ENCODE data around the gene FTHL17. TPM values are rescaled to one million over a fixed set of nuclear protein-coding genes. Genes with fewer than 3 reads are reported as not detected.

Gene FTHL17
- total RNA-seq, 3 donors from 2014 or later = not detected

- TF ChIP-seq POLR2A (IDR thresholded peaks at IDR 0.05) = no peak
- TF ChIP-seq POLR2AphosphoS5 (IDR thresholded peaks at IDR 0.05) = no peak
- TF ChIP-seq, protein P1, sequence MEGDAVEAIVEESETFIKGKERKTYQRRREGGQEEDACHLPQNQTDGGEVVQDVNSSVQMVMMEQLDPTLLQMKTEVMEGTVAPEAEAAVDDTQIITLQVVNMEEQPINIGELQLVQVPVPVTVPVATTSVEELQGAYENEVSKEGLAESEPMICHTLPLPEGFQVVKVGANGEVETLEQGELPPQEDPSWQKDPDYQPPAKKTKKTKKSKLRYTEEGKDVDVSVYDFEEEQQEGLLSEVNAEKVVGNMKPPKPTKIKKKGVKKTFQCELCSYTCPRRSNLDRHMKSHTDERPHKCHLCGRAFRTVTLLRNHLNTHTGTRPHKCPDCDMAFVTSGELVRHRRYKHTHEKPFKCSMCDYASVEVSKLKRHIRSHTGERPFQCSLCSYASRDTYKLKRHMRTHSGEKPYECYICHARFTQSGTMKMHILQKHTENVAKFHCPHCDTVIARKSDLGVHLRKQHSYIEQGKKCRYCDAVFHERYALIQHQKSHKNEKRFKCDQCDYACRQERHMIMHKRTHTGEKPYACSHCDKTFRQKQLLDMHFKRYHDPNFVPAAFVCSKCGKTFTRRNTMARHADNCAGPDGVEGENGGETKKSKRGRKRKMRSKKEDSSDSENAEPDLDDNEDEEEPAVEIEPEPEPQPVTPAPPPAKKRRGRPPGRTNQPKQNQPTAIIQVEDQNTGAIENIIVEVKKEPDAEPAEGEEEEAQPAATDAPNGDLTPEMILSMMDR (IDR thresholded peaks at IDR 0.05) = no peak
- Histone ChIP-seq H3K36me3 (no peaks in the 10 kb centered on the region), H3K4me3 (no peak overlapping the region), H3K4me1 (no peaks in the 10 kb centered on the region), H3K27me3 (peaks cover 0 to 11% of the 10 kb centered on the region in 2 donors), H3K27ac (no peak overlapping the region), H3K9me3 (peaks cover 3 to 5% of the 10 kb centered on the region in 2 donors)
- intact Hi-C loops (cut with DNase I; ENCODE audit: low total_unique reads) = no loop called here
- no peak for DNase-seq (ENCODE audit: low spot score in 2 of 2)
Measured at GRCh38 chrX:31092476-31092875, 20.6 kb upstream of the FTHL17 start.

DNA sequence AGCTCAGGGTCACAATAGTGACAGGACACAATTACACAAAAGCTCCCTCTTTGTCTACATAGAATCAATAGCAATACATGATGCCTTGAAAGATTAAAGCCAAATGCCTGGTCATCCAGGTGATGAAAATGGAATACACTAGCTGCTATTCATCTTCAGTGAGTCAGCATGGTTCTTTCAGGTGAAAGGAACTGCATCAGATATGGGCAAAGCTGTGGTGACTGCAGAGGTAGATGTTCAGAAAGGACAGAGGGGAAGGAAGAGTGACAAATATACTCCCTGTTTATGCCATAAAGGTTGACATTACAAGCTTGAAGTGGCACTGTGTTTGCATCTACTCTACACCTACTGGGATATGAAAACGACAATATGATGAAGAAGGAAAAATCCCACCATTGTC, 20.0 kb upstream of the FTHL17 start:
- TF ChIP-seq POLR2A (IDR thresholded peaks at IDR 0.05) (no peak), POLR2AphosphoS5 (IDR thresholded peaks at IDR 0.05) (no peak)
- TF ChIP-seq, protein P1 (IDR thresholded peaks at IDR 0.05) = no peak
- intact Hi-C loops (cut with DNase I; ENCODE audit: low total_unique reads) = no loop called here
- DNase-seq (ENCODE audit: low spot score in 2 of 2) = no peak

DNA sequence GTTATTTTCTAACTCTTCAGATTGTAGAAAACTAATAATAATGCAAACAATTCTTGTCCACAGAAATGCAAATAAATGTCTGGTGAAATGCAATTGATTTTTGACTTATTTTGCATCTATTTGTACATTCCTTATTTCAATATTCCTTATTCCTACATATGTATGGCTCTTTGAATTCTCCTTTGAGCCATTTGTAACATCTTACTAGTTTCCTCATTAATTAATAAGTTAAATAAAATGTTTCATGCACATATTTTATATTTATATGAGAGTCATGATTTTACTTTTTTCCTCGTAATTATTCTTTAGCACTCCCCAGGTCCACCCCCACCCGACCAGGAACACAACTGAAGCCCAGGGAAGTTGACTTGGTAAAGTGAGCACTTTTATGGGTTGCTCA, 2.7 kb upstream of the FTHL17 start:
- TF ChIP-seq POLR2AphosphoS5 (IDR thresholded peaks at IDR 0.05) = no peak
- TF ChIP-seq, protein P1 (IDR thresholded peaks at IDR 0.05) = no peak
- TF ChIP-seq POLR2A (IDR thresholded peaks at IDR 0.05) = no peak
- Histone ChIP-seq H3K27me3 (peaks cover 0 to 10% of the 10 kb centered on the region in 2 donors), H3K27ac (no peak overlapping the region), H3K36me3 (no peaks in the 10 kb centered on the region), H3K4me3 (no peak overlapping the region), H3K9me3 (peaks cover 13 to 53% of the 10 kb centered on the region in 2 donors), H3K4me1 (no peaks in the 10 kb centered on the region)
- DNase-seq (ENCODE audit: low spot score in 2 of 2) = no peak
- intact Hi-C loops (cut with DNase I; ENCODE audit: low total_unique reads) = no loop called here

More for the DNA sequence above, 20.0 kb upstream of the FTHL17 start:
- H3K4me3 ChIP-seq = no peak overlapping the region
- no peaks in the 10 kb centered on the region for H3K36me3 ChIP-seq
- H3K9me3 ChIP-seq = peaks cover 3 to 5% of the 10 kb centered on the region in 2 donors
- no peak overlapping the region for H3K27ac ChIP-seq
- peaks cover 0 to 14% of the 10 kb centered on the region in 2 donors for H3K27me3 ChIP-seq
- H3K4me1 ChIP-seq = no peaks in the 10 kb centered on the region

- DNase-seq (ENCODE audit: low spot score in 2 of 2) = no peak
- Histone ChIP-seq H3K36me3 (no peaks in the 10 kb centered on the region), H3K27ac (no peak overlapping the region), H3K4me3 (no peak overlapping the region), H3K27me3 (peaks cover 0 to 13% of the 10 kb centered on the region in 2 donors), H3K9me3 (peaks cover 13 to 40% of the 10 kb centered on the region in 2 donors), H3K4me1 (no peaks in the 10 kb centered on the region)
- no peak for TF ChIP-seq POLR2A (IDR thresholded peaks at IDR 0.05)
- TF ChIP-seq, protein P1 (IDR thresholded peaks at IDR 0.05) = no peak
- no peak for TF ChIP-seq POLR2AphosphoS5 (IDR thresholded peaks at IDR 0.05)
- intact Hi-C loops (cut with DNase I; ENCODE audit: low total_unique reads) = no loop called here
Measured at GRCh38 chrX:31071262-31071661, 579 bp downstream of the FTHL17 start.

GRCh38 chrX:31070057-31070468, 1.8 kb downstream of the FTHL17 start:
- H3K27ac ChIP-seq = no peak overlapping the region
- TF ChIP-seq POLR2A (IDR thresholded peaks at IDR 0.05) (no peak), POLR2AphosphoS5 (IDR thresholded peaks at IDR 0.05) (no peak)
- TF ChIP-seq, protein P1 (IDR thresholded peaks at IDR 0.05) = no peak
- no peak for DNase-seq (ENCODE audit: low spot score in 2 of 2)
- intact Hi-C loops (cut with DNase I; ENCODE audit: low total_unique reads) = no loop called here
- no peak overlapping the region for H3K4me3 ChIP-seq
- no peaks in the 10 kb centered on the region for H3K36me3 ChIP-seq
- H3K4me1 ChIP-seq = no peaks in the 10 kb centered on the region
- H3K9me3 ChIP-seq = peaks cover 13 to 28% of the 10 kb centered on the region in 2 donors
- H3K27me3 ChIP-seq = peaks cover 0 to 10% of the 10 kb centered on the region in 2 donors
